LNCAP (cell line): ENCODE measurements around the gene DNLZ.

Experiments used
- TF ChIP-seq, protein P1 (sequence below): fragments of 450-650 bp; IDR thresholded peaks from 2 replicates; pipeline ENCODE4 v1.5.1; 2017; ENCODE audit warnings: mild to moderate bottlenecking

The DNLZ gene

DNA sequence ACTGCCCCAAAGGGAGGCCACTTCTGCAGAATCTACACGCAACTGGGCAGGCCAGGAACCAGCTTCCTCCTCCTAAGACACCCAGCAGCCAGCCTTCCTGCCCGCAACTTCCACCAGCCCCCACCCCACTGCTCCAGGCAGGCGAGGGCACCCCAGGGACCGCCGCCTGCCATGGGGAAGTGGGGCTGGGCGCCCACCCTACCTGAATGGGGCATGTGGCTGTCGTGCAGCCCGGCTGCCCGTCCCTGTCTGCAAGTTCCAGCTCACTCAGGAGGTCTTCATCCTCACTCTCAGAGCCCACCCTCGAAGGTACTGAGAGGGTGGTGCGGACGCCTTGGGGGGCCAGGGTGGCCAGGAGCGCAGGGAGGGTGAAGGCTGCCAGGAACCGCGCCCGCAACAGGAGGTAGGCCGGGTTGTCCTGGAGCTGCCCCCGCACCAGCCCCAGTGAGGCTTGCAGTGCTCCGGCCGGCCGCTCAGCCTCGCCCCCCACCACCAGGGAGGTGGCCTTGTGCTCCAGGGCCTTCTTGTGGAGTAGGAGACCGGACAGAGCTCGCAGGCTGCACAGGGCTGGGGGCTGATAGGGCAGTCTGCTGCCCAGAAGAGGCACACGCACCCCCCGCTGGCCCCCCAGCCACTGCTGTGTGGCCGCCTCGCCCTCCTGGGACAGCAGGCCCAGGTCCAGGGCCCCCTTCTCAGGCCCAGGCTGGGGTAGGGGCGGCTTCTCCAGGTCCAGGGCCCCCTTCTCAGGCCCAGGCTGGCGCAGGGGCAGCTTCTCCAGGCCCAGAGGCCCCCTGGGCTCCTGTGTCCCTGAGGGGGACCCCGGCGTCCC is 14.0 kb upstream of the DNLZ start:
- TF ChIP-seq, protein P1, sequence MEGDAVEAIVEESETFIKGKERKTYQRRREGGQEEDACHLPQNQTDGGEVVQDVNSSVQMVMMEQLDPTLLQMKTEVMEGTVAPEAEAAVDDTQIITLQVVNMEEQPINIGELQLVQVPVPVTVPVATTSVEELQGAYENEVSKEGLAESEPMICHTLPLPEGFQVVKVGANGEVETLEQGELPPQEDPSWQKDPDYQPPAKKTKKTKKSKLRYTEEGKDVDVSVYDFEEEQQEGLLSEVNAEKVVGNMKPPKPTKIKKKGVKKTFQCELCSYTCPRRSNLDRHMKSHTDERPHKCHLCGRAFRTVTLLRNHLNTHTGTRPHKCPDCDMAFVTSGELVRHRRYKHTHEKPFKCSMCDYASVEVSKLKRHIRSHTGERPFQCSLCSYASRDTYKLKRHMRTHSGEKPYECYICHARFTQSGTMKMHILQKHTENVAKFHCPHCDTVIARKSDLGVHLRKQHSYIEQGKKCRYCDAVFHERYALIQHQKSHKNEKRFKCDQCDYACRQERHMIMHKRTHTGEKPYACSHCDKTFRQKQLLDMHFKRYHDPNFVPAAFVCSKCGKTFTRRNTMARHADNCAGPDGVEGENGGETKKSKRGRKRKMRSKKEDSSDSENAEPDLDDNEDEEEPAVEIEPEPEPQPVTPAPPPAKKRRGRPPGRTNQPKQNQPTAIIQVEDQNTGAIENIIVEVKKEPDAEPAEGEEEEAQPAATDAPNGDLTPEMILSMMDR: no peak

DNA sequence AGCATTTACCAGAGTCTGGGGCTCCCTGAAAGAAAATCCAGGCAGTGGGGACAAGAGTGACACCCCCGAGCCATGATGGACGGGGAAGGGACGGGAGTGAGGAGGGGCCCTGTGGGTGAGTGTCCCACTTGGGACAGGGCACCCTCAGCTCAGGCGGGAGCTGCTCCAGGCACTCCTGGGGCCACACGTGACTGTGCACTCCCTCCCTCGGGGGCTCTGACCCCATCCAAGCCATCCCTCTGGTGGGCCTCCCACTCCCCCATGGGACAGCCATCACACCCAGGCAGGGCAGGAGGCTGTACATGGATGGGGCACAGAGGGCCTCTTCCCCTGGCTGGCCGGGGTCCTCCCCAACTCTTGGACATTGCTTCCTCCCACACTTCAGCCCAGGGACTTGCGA is 12.9 kb upstream of the DNLZ start:
- TF ChIP-seq, protein P1: no peak

DNA sequence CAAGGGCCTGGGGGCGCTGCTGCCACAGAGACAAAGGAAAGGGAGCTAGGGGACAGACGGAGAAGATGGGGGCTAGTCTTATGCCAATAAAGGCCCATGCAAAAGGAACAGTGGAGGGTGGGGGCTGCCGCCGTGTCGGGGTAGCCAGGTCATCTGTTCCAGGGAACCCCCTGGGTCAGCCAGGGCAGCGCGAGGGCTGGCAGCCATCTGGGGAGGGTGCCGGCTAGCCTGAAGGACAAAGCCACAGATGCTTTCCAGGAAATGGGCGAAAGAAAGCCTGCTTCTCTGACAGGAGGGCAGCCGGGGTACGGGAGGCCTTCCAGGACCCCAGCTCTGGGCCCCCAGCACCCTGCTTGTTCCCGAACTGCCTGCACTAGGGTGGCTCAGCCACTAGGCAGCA is 11.6 kb upstream of the DNLZ start:
- TF ChIP-seq, protein P1: no peak

DNA sequence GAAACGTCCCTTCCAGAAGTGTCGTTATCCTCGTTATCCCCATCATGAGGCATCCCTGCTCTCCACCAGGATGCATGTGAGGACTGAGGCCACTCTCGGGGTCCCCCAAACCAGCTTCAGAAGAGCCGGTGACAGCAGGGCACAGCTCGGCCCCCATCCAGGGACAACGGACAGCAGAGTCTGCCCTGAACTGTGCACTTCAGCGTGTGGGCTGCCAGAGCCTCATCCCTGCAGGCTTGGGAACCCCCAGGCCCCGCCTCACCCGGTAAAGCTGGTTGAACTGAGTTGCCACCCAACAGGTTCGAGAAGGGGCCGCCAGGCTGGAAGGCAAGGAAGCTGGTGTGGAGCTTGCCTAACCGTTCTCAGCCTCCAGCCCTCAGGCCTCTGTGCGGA is 10.6 kb upstream of the DNLZ start:
- TF ChIP-seq, protein P1: no peak

DNA sequence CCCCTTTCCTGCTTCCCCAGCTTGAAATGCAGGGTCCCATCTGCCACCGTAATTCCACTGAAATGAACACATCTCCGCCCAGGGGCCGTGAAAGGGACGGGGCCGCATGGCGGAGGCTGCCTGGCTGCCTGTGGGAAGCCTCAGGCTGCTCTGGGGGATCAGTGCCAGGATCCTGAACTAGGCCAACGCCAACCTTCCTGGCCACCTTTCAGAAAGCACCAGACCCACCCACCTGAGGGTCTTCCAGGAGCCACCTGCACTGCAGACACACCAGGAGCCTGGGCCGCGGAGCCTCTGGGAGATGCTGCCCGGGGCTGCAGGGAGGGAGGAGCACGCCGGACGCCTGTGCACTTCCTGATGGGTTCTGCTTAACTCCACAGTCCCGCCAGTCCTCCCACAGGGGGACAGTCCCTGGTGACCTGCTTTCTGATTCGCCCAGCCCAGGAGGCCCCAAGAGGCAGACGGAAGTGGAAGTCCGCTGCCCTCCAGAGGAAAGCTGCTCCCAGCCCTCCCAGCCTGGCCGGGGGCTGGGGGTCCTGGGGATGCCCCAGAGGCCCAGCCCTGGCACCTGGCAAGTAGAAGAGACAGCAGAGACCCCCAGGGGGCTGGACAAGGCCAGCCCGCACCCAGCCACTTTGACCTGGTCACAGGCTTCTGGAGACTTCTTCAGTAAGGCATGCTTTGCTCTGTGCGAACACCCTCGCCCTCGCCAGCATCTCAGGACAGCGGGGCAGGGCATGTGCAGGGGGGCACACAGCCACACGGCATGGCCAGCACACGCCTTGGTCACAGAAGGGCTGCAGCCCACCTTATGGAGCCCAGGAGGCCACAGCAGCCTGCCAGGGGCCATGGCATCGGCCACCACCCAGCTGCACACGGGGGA is 10.0 kb upstream of the DNLZ start, which contains the start of gene CARD9:
Gene CARD9 (minus strand): TSS at position 370 of the 883 bp plus-strand sequence. CDS start 1,591 bp downstream, outside the sequence.
- TF ChIP-seq, protein P1: no peak

DNA sequence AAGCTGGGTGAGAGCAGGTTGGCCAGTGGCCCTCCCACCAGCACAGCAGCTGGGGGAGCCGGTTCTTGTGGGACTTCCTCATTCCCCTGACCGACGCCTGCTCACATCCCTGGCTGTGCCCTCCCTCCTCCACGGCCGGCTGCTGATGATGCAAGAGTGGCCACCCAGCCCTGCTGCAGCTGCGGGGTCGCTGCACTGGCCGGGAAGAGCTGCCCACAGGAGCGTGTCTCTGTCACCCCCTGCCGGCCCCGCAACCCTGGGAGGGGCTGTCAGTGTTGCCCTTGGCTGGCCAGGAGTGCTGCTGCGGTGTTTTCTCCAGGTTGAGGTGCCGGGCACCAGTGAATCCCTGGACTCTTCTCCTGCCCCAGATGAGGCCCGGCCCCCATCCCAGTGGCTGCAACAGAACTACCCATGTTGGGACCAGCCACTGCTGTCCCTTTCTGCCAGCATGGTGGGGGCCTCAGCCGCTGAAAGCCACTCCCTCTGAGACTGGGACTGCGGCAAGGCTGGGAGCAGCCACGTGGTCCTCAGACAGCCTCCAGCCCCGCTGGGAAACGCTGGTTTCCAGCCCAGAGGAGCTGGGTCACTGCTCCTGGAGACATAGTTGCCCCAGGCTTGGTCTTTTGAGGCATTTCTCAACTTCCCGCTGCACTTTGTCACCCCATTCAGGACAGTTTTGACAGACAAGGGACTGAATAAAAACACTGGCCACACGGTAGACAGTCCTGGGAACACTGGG is 9.2 kb upstream of the DNLZ start:
- TF ChIP-seq, protein P1: no peak

DNA sequence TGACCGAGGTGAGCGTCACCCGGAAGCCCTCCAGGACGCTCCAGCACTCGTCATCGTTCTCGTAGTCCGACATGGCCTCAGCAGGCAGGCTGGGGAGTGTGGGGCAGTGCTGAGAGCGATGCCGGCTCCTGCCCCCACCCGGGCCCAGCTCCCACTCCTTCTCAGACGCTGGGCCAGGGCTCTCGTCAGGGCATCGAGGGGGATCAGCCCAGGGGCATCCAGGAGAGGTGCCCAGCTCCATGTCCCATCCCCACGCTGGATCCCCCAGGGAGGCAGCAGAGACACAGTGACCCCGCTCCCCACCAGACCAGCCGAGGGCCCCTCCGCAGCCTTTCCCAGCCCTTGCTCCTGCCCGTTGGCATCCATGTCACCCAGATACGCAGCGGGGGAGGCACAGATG is 8.5 kb upstream of the DNLZ start:
- TF ChIP-seq, protein P1: no peak
